ENCODE measurements around the gene FN3K. TPM values are rescaled to one million over a fixed set of nuclear protein-coding genes. Genes with fewer than 3 reads are reported as not detected.
A peak's percentile ranks its signal among the peaks of the same experiment; 100 is the strongest.

Gene FN3K
- total RNA-seq, 1 donor from 2014 or later, result 5.9 TPM

DNA sequence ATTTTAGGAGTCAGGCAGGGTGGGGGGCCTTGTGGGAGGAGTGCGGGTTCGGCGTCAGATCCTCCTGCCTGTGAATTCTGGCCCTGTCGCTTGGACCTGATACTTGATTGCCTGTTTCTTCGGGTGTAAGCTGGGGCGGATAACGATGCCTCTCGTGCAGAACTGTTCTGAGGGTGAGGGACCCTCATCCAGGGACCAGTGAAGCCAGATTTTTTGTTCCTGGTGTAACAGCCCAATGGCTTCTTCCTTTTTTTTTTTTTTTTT is 17.7 kb downstream of the FN3K start:
- no peaks in the 10 kb centered on the region for H3K27me3 ChIP-seq
- H3K4me1 ChIP-seq, result peaks cover 22% of the 10 kb centered on the region
- peak overlapping the region; percentile 76 to 82 for H3K4me3 ChIP-seq
- H3K36me3 ChIP-seq, result no peaks in the 10 kb centered on the region
- no peak for DNase-seq (ENCODE audit: extremely low spot score in 2 of 2)
- no peaks in the 10 kb centered on the region for H3K9me3 ChIP-seq
- intact Hi-C loops (cut with DNase I), result no loop called here
- H3K27ac ChIP-seq, result peak overlapping the region; percentile 79
- TF ChIP-seq, protein P1, sequence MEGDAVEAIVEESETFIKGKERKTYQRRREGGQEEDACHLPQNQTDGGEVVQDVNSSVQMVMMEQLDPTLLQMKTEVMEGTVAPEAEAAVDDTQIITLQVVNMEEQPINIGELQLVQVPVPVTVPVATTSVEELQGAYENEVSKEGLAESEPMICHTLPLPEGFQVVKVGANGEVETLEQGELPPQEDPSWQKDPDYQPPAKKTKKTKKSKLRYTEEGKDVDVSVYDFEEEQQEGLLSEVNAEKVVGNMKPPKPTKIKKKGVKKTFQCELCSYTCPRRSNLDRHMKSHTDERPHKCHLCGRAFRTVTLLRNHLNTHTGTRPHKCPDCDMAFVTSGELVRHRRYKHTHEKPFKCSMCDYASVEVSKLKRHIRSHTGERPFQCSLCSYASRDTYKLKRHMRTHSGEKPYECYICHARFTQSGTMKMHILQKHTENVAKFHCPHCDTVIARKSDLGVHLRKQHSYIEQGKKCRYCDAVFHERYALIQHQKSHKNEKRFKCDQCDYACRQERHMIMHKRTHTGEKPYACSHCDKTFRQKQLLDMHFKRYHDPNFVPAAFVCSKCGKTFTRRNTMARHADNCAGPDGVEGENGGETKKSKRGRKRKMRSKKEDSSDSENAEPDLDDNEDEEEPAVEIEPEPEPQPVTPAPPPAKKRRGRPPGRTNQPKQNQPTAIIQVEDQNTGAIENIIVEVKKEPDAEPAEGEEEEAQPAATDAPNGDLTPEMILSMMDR (IDR thresholded peaks at IDR 0.05), result no peak
- TF ChIP-seq POLR2AphosphoS5 (IDR thresholded peaks at IDR 0.05; ENCODE audit: insufficient read depth in 1 of 2, low read depth in 1 of 2), result no peak
- no peak for TF ChIP-seq POLR2A (IDR thresholded peaks at IDR 0.05)

DNA sequence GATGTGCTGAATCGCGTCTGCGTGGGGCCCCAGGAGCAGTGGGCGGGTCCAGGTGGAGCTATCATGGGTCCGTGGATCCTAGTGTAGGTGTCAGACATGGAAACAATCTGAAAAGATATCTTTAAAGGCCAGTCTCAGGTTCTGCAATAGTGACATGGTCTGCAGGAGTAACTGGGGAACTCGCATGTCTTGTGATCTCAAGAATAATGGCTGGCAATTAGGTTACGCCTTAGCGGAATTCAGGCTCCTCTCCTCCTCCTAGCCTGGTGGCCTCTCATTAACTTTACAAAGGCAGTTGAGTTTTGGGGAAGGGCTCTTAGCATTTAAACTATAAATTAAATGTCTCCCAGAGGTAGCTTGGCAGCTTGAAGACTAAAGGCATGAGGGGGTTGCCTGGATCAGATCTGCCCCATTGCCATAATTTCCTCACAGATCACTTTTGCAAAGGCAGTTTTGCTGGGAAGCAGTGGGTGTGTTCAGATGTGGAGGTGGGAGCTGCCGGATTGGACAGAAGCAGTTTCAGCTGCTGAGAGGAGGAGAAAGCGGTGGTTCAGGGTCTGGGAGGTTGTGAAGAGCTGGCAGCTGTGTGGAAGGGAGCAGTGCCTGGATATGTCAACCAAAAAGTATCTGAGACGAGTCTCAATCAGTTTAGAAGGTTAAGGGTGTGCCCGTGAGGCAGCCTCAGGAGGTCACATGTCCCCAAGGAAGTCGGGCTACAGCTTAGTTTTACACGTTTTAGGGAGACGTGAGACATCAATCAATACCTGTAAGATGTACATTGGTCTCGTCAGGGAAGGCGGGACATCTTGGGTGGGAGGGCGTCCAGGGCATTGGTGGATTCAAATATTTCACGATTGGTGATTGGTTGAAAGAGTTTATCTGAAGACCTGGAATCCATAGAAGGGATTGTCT is 19.1 kb downstream of the FN3K start:
- Histone ChIP-seq H3K27ac (no peak overlapping the region), H3K4me3 (no peak overlapping the region), H3K36me3 (no peaks in the 10 kb centered on the region), H3K27me3 (no peaks in the 10 kb centered on the region), H3K9me3 (no peaks in the 10 kb centered on the region), H3K4me1 (peaks cover 22% of the 10 kb centered on the region)
- DNase-seq (ENCODE audit: extremely low spot score in 2 of 2), result no peak
- intact Hi-C loops (cut with DNase I), result no loop called here
- TF ChIP-seq POLR2AphosphoS5 (IDR thresholded peaks at IDR 0.05; ENCODE audit: insufficient read depth in 1 of 2, low read depth in 1 of 2) (peak in 1 of 2 donors; percentile 21), POLR2A (IDR thresholded peaks at IDR 0.05) (no peak)
- TF ChIP-seq, protein P1 (IDR thresholded peaks at IDR 0.05), result no peak

DNA sequence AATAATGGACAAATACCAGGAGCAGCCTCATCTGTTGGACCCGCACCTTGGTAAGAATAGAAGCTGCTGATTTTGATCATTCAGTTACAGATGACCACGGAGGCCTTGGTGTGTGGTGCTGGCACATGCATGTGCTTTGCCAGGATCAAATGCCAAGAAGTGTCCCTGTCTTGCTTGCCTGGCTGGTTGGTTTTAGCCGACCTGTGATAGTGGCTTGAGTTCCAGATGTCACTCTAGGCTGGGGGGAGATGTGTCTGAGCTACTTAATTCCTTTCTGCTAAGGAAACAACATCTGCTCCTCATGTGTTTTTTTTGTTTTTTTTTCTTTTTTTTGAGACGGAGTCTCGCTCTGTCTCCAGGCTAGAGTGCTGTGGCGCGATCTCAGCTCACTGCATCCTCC is 20.8 kb downstream of the FN3K start:
- no peaks in the 10 kb centered on the region for H3K36me3 ChIP-seq
- no peak overlapping the region for H3K27ac ChIP-seq
- no peak for DNase-seq (ENCODE audit: extremely low spot score in 2 of 2)
- intact Hi-C loops (cut with DNase I), result no loop called here
- no peaks in the 10 kb centered on the region for H3K27me3 ChIP-seq
- no peaks in the 10 kb centered on the region for H3K9me3 ChIP-seq
- peaks cover 22% of the 10 kb centered on the region for H3K4me1 ChIP-seq
- TF ChIP-seq POLR2AphosphoS5 (IDR thresholded peaks at IDR 0.05; ENCODE audit: insufficient read depth in 1 of 2, low read depth in 1 of 2) (no peak), POLR2A (IDR thresholded peaks at IDR 0.05) (no peak)
- TF ChIP-seq, protein P1 (IDR thresholded peaks at IDR 0.05), result no peak
- H3K4me3 ChIP-seq, result no peak overlapping the region

DNA sequence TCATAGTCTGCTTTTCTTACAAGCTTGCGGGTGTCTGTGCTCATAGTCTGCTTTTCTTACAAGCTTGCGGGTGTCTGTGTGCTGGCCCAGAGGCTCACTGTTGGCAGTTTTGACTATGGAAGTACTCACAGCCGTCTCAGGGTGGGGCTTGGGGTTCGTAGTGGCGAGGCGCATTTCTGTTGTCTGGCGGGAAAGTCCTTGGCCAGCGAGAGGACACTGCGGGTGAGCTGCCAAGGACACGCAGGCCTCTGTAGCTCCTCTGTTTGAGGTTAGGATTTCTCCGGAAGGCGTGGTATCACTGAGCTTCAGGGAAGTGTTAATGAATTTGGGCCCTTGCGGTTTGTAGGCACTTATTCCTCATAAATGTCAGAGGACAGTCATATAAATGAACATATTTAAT is 30.0 kb downstream of the FN3K start:
- no peaks in the 10 kb centered on the region for H3K27me3 ChIP-seq
- no peak overlapping the region for H3K4me3 ChIP-seq
- TF ChIP-seq, protein P1 (IDR thresholded peaks at IDR 0.05), result no peak
- no peak for TF ChIP-seq POLR2AphosphoS5 (IDR thresholded peaks at IDR 0.05; ENCODE audit: insufficient read depth in 1 of 2, low read depth in 1 of 2)
- TF ChIP-seq POLR2A (IDR thresholded peaks at IDR 0.05), result no peak
- intact Hi-C loops (cut with DNase I), result no loop called here
- H3K27ac ChIP-seq, result no peak overlapping the region
- peaks cover 0 to 26% of the 10 kb centered on the region in 2 donors for H3K36me3 ChIP-seq
- DNase-seq (ENCODE audit: extremely low spot score in 2 of 2), result no peak
- no peaks in the 10 kb centered on the region for H3K4me1 ChIP-seq
- no peaks in the 10 kb centered on the region for H3K9me3 ChIP-seq

DNA sequence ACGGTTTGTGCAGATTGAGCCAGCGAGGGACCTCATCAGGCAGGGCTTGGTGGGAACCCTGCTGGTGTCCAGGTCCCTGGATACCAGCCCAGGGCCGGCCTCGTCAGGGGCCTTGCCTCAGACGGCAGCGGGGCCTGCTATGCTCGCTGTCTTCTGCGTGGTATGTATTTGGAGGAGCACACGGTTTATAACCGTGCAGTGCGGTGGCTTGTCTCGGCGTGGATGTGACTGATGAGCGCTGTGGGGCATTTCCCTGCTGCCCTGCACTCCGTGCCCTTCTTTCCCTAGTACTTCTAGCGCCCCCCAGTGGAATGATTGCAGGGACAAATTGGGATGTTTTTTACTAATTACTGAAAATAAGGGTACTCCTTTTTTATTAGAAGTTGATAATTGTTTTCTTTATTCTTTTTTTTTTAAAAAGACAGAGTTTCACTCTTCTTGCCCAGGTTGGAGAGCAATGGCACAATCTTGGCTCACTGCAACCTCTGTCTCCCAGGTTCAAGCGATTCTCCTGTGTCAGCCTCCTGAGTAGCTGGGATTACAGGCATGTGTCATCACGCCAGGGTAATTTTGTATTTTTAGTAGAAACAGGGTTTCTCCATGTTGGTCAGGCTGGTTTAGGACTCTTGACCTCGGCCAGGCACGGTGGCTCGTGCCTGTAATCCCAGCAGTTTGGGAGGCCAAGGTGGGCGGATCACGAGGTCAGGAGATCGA is 31.8 kb downstream of the FN3K start:
- Histone ChIP-seq H3K9me3 (no peaks in the 10 kb centered on the region), H3K36me3 (peaks cover 0 to 26% of the 10 kb centered on the region in 2 donors)

More for the DNA sequence above, 31.8 kb downstream of the FN3K start:
- no peak for TF ChIP-seq POLR2AphosphoS5 (IDR thresholded peaks at IDR 0.05; ENCODE audit: insufficient read depth in 1 of 2, low read depth in 1 of 2)
- no peak for TF ChIP-seq POLR2A (IDR thresholded peaks at IDR 0.05)
- TF ChIP-seq, protein P1 (IDR thresholded peaks at IDR 0.05), result no peak
- H3K27ac ChIP-seq, result no peak overlapping the region
- H3K4me3 ChIP-seq, result no peak overlapping the region
- no peak for DNase-seq (ENCODE audit: extremely low spot score in 2 of 2)
- H3K27me3 ChIP-seq, result no peaks in the 10 kb centered on the region
- intact Hi-C loops (cut with DNase I), result no loop called here
- no peaks in the 10 kb centered on the region for H3K4me1 ChIP-seq

All from vagina (tissue), 2 donors.